ENCODE results near the gene STIM2. TPM values are rescaled to one million over a fixed set of nuclear protein-coding genes. Genes with fewer than 3 reads are reported as not detected.

Gene STIM2
- total and polyA plus RNA-seq, 9 of the 15 experiments (the other 6 are each of a cell fraction or from before 2014, with no cell fraction given), result 7.2 to 26.8 (median 15.4) TPM

- no peak overlapping the region for H3K4me2 ChIP-seq (ENCODE audit: insufficient read depth, low read length)
- H3K9me1 ChIP-seq (ENCODE audit: control insufficient read depth, insufficient read depth, low read length), result no peaks in the 10 kb centered on the region
- H3K27me3 ChIP-seq (ENCODE audit: control insufficient read depth in 2 of 2, insufficient read depth in 2 of 2, low read length in 2 of 2), result no peaks in the 10 kb centered on the region
- no peaks in the 10 kb centered on the region for H4K20me1 ChIP-seq (replicated peaks; ENCODE audit: control insufficient read depth, insufficient read depth, low read length)
- H3K9ac ChIP-seq (ENCODE audit: insufficient read depth in 1 of 2, low read depth in 2 of 2, low read length in 2 of 2), result no peak overlapping the region
- no peaks in the 10 kb centered on the region for H3K79me2 ChIP-seq (ENCODE audit: control insufficient read depth, insufficient read depth, low read length)
- no TSS peak for BruUV-seq (replicated peaks)
- H3K4me3 ChIP-seq, result no peak overlapping the region
- no peak for DNase-seq (ENCODE audit: extremely low read depth in 1 of 4, low spot score in 3 of 4)
- no peak overlapping the region for H2AFZ ChIP-seq (ENCODE audit: low read depth, low read length)
- CTCF ChIA-PET (ENCODE audit: low intra/inter-chr PET ratio), result no interaction called here
- in situ Hi-C loops (cut with MboI), result no loop called here
- no peak for ATAC-seq
- POLR2A ChIA-PET, result no interaction called here
- H3K4me1 ChIP-seq (replicated peaks in 1 of 2; ENCODE audit: control insufficient read depth in 2 of 2, insufficient read depth in 2 of 2, low read length in 2 of 2), result no peaks in the 10 kb centered on the region; a peak in 2 of 5 replicates
- no peak overlapping the region for H3K27ac ChIP-seq (ENCODE audit: extremely low read depth, low read depth, low read length)
- no peaks in the 10 kb centered on the region for H3K9me3 ChIP-seq (replicated peaks; ENCODE audit: control insufficient read depth, insufficient read depth, low read depth, low read length)
- H3K36me3 ChIP-seq (ENCODE audit: control insufficient read depth, insufficient read depth, low read length), result no peaks in the 10 kb centered on the region
- intact Hi-C loops (cut with micrococcal nuclease), result no loop called here
- FAIRE-seq, result no peak
- TF ChIP-seq MXI1 (IDR thresholded peaks at IDR 0.05; ENCODE audit: low read depth, low read length) (no peak), CGGBP1 (CRISPR knock-in tag; IDR thresholded peaks at IDR 0.05) (no peak), PKNOX1 (IDR thresholded peaks at IDR 0.05) (no peak), E4F1 (CRISPR knock-in tag; IDR thresholded peaks at IDR 0.05; ENCODE audit: borderline replicate concordance) (no peak), PPARD (CRISPR knock-in tag; IDR thresholded peaks at IDR 0.05) (no peak), ILF3 (IDR thresholded peaks at IDR 0.05; ENCODE audit: borderline replicate concordance) (no peak), HDGF (IDR thresholded peaks at IDR 0.05) (no peak), MYC (IDR thresholded peaks at IDR 0.05; ENCODE audit: low read depth, low read length) (no peak), MYC (CRISPR knock-in tag; IDR thresholded peaks at IDR 0.05; ENCODE audit: borderline replicate concordance, low read depth) (no peak), ZNF780A (CRISPR knock-in tag; IDR thresholded peaks at IDR 0.05) (no peak), FOXP4 (CRISPR knock-in tag; IDR thresholded peaks at IDR 0.05; ENCODE audit: borderline replicate concordance) (no peak), PHF21A (IDR thresholded peaks at IDR 0.05; ENCODE audit: borderline replicate concordance, low read depth) (no peak), NONO (IDR thresholded peaks at IDR 0.05; ENCODE audit: low read depth in 2 of 2, low read length in 1 of 2) (no peak), ZNF695 (CRISPR knock-in tag; IDR thresholded peaks at IDR 0.05) (no peak), TCF7 (IDR thresholded peaks at IDR 0.05; ENCODE audit: borderline replicate concordance) (no peak), MEF2D (tag; conservative IDR thresholded peaks at IDR 0.05; ENCODE audit: low read depth) (no peak), ELF1 (tag; IDR thresholded peaks at IDR 0.05) (no peak), HNRNPH1 (optimal IDR thresholded peaks at IDR 0.05; ENCODE audit: low read depth, low read length) (no peak)
Measured at GRCh38 chr4:26950446-26950845, 89.8 kb downstream of the STIM2 start.

All from K562 (cell line).